ENCODE measurements around the gene IRS1.

Gene IRS1

DNA sequence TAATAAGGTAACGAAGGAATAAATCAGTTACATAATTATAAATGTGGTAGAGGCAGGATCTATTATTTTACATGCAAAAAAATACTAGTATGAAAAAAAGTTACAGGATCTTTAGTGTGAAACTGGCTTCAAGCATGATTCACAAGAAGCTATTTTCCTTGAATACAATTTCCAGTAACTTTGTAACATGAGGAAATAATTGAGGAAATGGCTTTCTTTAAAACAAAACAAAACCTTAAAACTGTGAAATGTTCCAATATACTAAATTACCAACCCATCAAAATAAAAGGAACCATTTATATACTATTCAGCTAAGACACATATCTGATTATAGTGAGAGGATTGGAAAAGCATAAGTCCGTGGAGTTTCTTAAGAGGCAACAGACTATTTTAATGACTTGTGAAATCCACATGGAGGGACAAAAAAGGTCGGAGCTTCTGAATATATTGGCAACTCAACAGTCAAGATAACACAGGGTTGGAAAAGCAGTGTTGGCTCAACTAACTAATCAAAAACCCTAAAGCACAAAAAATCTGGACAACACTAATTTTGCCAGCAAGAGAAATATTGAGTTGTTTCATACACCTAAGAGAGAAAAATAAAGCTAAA, 10.6 kb downstream of the IRS1 start:
- DNase-seq, result no peak

DNA sequence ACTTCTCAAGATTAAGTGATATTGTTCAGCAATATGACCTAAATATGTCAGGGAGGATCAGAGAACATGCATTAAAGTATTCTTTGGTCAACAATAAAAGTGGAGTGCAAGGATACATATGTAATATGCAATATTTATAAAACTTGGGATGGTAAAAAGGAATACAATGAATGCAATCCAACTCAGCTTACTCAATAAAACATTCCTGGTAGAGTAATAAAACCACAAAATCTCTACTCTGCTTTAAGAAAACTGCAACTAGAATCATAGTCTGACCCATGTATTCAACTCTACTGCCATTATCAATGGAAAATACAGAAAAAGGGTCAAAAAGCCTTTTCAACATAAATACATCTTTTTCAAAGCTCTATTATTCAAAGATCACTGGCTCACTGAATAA, 11.6 kb downstream of the IRS1 start:
- no peak for DNase-seq

DNA sequence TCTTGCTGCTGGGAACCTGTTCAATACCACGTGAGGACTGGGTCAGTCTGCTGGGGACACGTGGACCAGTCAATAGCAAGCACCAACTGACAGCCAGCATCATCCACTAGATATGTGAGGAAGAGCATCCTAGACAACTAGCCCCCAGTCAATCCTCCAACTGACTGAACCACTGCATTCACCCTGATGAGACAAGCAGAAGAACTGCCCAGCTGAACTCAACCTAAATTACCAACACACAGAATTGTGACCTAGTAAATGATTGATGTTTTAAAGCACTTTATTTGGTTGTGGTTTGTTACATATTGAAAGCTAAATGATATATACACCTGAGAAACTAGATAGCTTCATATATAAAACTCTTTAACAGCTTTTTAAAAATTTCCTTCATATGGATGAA, 15.7 kb downstream of the IRS1 start:
- DNase-seq, result no peak

DNA sequence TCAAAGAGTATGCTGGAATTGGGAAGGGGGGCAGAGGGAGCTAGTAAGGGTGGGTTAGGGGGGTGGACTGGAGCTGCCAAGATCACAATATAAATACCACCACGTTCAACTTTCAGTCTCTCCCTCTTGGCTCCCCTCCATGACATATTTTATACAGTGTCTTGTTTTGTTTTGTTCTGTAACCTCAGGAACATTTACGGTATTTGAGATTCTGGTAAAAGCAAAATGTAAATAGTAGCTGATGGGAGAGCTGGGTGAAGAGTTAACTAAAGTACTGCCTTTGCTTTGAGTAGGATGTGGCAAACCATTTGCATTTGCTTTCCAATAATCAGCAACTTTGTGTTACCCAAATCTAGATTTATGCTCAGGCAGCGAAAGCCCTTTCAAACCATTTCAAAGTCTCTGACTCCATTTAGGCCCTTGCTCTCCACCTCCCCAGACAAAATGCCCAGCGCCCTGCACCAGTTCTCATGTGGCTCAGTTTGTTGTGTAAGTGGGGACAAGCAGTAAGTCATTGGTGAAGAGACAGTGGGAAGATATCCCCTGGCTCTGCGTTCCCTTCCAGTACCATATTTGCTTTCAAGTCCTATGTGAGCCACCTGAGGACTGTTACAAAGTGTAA, 17.4 kb downstream of the IRS1 start:
- no peak for DNase-seq

DNA sequence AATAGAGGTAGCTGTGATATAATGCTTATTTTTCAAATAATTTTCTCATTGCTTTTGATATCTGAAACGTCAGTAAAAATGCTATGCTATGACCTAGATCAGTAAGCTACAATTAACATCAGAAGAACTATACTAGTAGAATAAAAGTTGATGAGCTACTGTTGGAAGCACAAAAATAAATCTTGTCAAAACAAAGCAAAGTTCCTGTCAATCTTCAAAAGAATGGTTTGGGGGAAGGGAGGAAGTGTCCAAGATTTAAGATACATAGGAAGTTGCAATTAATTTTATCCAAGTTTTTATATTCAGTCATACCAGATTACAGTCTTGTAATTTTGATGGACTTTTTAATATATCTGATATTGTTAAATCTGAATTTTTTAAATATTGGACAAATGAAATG, 19.2 kb downstream of the IRS1 start:
- DNase-seq, result no peak

DNA sequence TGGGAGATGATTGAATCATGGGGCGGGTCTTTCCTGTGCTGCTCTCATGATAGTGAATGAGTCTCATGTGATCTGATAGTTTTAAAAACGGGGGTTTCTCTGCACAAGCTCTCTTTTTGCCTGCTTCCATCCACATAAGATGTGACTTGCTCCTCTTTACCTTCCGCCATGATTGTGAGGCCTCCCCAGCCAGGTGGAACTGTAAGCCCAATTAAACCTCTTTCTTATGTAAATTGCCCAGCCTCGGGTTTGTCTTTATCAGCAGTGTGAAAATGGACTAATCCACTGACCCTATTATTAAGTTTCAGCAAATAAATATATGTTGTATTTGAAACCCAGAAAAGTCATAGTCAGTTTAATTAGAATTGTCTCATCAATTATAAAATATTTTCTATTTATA, 22.0 kb downstream of the IRS1 start:
- no peak for DNase-seq

DNA sequence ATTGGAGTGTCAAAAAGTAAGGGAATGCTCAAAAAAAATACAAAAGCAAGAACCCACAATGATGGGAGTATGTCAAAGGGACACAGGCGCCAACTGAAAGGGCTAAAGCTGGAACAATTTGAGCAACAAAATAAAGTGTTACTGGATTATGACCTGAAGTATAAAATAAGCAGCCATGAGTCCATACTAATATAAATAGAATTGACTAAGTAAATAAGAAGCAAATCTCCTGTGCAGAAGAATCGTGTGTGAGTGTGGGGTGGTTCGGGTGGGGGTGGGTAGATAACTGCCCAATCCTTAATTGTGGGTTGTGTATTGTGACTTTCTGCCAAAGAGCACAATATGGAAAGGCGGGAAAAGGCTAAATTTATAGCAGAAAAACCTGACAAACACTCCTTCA, 23.5 kb downstream of the IRS1 start:
- no peak for DNase-seq

DNA sequence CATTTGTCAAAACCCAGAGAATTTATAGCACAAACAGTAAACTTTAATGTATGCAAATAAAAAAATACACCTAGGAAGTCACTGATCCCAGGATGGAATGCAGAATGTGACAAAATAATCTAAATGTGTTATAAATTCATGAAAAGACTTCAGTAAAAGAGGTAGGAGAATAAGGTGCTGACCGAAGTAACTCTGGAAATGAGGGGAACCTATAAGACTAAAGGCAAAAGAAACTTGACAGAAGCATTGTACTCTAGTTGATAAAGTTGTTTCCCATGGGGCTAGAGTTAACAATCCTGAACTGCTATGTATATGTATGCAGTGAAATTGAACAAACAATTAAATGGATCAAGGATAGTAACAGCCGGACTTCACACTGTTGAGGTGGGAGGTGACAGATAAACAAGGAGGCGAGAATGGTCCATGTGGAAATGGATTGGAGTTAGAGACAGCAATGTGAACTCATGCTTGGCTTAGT, 24.5 kb downstream of the IRS1 start:
- DNase-seq, result no peak

DNA sequence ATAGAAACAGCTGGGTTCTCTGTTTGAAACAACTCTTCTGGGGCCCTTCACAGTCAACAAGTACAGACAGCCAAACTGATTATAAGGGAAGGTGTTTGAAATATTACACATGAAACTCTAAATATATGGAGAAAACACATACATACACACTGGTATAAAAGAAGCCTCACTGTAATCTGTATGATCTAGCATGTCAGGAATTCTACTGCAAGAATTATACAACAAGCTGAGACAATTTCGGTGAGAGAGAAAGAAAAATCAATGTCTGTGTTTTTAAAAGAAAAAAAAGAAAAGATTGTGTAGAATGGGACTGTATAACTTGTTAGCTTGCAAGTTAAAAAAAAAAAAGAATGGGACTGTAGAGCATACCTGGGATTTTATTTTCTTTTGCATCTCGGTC, 26.3 kb downstream of the IRS1 start:
- DNase-seq, result no peak

DNA sequence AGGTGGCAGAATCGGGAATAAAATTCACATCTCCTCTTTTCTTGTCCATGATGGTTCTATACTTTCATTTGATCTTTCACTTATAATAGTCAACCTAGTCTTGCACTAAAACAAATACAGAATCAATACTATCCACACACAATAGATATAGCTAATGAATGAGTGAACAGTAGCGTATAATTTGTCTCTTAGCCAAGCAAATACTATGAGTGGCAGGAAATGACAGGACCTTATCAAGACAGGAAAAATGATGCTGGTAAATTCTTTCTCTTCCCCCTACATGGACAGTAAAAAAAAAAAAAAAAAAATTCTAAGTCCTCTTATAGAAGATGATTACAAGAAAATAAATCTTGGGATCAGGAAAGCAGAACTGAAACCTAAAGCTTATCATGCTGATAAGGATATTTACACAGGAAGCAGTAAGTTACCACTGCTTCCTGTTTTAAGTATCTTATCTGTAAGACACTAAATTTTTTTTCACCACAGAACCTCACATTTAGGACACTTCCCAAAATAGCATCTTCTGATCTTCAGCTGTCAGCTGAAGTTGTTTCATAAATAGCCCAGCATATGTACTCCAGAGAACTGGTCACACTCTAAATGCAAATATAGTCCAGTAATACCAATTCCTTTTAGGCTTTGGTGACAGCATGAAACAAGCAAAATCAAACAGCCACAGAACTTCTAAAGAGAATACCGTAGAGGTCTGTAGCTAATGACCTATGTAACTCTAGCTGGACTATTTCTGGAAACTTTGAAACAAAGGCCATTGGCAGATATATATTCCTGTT, 27.0 kb downstream of the IRS1 start:
- DNase-seq, result no peak

DNA sequence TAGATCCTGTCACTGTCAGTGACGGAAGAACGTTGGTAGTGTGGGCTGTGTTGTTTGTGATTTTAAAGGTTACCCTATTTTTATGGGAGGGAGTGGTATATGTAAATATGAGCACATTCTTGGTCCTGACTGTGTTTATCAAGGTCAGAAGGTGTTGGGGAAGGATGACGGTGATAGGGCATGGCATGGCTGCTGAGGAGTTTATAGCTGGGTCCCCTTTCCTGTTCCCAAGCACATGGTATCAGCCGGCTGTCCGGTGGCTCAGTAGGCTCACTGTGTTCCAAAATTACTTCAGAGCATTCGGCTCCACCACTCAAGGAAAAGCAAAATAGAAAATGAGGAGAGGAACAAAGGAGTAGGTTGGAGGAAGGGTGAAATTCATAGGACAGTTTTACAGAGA, 28.6 kb downstream of the IRS1 start:
- no peak for DNase-seq

DNA sequence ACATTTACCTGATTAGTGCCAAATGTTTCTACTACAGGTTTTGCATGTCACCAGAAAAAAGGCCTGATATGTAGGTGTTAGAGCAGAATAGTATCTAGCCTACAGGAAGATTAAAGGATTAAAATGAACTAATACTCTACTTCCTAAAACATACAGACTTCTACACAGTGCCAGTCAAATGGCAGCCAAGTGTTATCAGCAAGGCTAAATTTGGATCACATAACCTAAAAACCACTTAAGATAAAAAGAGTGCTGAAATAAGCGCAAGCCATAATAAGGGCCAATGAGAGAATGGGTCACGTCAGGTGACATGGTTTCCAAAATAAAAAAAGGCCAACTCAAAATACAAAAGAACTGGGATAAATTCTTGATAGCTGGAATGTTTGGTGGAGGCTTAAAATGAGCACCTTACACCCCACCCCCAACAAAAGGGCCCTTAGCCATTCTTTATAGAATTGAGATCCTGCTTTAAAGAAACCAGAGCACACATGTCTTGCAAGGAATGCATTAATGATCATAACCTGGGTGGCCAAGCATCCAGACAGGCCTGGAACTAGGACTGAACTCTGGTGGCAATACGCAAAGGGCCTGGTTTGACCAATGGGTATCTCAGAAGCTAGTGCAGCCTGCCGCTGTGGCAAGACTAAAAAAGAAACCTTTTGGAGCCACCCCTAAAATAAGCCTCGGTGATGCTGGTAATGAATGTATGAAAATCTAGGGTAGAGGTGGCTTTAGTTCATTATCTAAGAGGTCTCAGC, 32.4 kb downstream of the IRS1 start:
- no peak for DNase-seq

DNA sequence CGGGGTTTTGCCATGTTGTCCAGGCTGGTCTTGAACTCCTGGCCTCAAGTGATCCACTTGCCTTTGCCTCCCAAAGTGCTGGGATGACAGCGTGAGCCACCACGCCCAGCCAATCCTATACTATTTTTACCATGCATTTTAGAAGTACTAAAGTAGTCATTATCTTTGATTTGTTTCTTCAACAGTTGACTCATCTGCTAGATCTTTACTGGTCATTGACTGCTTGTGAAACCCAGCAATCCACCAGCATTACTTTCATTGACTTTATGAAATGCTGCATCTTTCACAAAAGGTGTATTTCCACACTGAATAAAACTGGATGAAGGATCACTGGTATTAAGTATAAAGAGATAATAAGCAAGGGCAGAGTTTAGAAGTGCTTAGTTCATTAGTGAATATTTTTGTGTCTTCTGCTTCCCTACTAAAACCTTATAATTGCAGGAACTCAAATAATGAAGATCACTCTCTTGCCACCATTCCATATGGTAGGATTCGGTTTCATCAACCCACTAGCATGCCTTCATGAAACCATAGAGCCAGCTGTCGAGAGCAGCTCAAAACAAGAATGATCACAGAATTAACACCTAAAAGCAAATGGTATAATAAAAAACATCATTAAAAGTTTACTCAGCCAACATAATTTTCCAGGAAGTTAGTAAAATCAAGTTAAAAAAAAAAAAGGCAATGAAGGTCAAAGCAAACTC, 33.1 kb downstream of the IRS1 start:
- DNase-seq, result no peak

DNA sequence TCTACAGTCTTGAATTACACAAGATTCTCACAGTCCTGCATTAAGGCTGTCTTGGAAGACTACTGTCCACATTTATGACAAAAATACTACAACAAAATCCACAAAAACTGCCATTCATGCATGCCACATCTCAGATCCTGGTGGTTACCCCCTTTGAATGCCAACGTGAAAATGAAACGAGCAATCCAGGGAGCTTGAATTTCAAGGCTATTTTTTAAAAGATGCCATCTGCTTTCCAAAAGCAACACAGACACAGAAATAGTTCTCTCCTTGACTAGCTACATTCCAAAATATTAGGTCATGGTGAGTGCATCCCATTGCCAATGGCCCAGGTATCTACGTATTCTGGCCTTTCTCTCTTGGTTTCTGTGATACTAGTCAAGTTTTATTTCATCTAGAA, 36.3 kb downstream of the IRS1 start:
- no peak for DNase-seq

DNA sequence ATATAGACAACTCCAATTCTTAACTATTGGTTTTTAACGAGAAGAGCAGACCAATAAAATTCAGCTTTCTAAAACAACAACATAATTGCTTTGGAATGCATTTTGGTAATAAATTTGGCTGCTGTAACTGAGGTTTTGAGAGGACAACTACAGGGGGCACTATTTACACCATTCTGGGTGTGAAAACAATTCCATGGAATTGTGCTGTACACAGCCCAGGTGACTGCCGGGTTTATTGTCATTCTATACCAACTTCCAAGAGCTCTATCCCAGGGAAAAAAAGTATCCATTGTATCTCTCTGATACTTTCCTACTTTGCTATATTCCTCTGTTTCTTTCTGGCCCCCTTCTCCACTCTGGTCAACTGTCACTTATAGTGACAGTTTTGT, 38.4 kb downstream of the IRS1 start:
- DNase-seq, result no peak

DNA sequence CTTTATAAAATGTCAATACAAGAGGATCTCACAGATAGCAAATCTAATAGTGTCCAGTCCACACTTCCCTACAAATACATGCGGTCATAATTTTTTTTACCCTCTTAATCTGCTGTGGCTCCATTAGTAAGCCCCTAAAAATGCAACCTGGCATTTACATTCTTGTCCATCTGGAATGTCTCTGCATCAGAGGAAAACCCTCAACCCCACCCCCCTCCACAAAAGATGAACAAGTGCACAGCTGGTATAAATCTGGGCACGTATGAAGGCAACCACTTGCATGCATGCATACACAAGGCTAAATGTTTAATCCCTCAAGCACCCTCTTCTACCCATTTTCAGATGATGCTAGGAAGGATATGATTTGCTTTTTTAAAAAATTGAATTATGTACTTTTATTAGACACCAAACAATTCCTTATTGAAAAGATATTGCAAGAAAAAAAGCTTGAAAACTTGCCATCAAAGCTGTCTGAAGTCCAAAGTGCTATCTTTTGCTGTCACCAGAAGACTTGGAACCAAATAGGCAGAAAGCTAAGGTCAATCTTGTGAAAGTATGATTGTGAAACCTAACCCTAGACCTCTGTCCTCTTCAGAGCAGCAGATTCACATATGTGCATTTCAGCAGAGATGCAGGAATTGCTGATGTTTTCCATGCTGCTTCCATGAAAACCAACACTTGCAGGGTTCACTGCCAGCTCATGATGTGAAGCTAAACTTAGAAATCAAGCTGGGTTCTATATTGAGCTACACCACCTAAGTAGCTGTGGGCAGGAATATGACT, 39.0 kb downstream of the IRS1 start:
- no peak for DNase-seq

DNA sequence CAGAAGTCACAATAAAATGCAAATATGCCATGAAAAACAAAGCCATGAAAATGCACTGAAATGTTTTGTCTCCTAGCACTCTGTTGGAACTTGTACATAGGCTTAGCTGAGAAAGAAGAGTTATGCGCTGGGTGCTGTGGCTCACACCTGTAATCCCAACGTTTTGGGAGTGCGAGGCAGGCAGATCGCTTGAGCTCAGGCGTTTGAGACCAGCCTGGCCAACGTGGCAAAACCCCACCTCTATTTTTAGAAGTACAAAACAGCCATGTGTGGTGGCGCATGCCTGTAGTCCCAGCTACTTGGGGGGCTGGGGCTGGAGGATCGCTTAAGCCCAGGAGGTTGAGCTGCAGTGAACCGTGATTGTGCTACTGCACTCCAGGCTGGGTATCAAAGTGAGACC, 39.9 kb downstream of the IRS1 start:
- DNase-seq, result no peak

DNA sequence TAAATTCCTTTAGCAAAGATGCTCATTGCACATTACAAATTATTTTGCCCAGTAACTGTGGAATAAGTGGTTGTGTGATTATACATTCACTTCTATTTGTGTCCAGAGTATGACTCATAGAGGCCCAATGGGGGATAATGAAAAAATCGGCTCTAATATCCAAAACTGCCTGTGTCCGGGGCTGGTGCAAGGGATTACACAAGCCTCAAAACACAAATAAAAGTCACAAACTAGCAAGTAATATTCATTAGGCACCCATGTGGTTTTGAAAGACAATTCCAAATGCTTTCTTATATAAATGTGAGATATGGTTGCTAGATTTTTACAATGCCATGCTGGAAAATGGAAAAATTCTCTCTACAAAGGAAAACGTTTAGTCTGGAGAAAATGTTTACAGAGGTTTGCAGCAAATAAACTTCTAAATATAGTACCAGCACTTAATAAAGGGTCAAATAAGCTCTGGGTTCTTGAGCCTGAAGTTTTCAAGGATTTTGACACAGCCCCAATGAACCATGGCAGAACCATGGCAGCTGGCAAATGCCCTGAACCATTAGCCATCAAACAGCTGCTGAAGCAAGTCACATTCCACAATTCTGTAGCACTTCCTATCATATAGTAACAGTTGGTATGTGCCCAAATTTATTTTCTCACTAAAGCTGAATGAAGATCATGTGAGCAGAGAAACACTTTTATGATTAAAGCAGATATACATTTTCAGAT, 40.5 kb downstream of the IRS1 start:
- DNase-seq, result no peak

DNA sequence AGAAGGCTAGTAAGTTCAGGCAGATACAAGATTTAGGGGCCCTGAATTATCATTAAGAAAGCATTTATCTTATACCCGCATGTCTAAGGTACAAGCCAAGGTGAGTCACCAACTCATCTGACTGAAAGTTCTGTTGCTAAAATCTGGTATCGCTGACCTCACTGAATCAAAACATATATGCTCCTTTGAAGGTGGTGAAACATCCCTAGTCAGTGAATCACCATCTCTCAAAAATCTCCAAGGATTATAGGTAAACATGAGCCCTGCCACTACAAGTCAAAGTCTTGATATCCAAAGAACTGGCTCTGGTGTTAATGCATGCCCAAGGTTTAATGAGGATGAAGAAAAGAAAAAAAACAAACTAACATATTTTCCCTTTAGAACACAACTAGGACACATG, 43.5 kb downstream of the IRS1 start:
- DNase-seq, result no peak

DNA sequence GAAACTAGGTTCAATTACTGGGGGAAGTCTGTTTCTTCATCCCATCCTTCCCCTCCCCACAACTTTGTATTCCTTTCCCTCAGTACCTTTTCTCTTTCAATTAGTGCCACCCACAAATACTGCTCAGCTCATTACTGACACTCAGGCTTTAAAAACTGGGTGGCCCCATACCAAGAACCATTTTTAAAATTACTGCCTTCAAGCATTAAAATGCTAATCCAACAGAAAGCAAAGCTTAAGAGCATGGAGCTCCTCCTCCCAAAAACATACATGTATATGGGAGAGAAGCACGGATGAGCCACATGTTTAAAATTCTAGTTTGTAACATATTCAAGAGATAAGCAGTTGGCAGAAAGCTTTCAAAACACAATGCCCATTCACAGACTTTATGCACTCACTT, 44.0 kb downstream of the IRS1 start:
- no peak for DNase-seq

DNA sequence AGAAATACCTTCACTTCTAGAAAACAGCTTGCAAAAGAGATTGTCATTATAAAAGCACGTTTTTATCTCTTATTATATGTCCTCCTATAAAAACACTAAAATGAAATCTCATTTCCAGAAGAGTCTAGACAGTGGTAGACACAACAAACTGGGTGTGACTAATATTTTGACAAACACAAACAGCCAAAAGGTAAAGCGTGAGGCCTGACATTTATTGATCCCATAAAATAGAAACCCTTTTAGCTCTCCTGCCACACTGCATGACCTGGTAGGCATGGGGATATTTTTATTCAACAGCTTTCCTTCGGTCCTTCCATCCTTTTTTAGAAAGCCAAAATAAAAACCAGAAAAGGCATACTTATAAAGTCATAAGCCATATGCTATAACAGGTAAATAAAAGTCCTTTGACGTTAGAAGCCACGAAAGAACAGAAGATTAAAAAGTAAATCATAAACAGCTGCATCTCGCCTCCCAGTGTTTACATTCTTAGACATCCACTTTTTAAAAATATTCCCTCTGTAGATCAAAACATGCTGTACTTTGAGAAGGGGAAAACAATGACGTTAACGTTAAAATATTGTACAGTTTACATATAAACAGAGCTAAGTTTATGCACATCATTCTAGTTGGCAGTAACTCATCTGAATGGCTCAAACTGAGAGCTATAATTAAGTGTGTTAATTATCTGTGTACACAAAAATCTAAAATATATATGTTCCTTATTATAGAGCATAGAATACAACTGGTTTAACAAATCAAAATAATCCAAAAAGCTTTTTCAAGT, 44.6 kb downstream of the IRS1 start:
- DNase-seq, result no peak
